ENCODE data around the gene SSBP1. TPM values are rescaled to one million over a fixed set of nuclear protein-coding genes. Genes with fewer than 3 reads are reported as not detected.

Gene SSBP1
- total and polyA plus RNA-seq, 4 donors = 68.0 to 147 (median 80.1) TPM

DNA sequence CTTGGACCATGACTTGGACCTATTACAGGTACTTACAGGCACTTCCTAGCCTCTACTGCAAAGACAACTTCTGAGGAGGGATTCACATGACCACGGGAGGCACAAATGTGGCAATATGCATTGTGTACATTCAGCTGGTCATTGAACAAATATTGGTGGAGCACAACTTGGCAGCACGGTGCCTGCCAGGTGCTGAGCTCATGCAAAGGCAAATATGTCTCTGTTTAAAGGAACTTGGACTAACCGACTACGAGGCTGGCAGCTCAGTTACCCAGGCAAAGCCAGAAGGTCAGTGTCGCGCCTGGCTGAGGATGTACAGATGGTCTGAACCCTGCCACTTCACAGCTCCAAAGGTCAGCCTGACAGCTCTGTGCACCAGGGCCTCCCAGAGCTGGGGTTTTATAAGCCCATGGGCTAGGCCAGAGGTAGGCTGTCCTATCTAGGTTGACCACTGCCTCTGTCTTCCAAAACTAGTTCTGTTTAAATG, 42.3 kb upstream of the SSBP1 start:
- TF ChIP-seq RXRA (IDR thresholded peaks at IDR 0.05) (peak; percentile 88 to 97), HNF4G (IDR thresholded peaks at IDR 0.05) (peak; percentile 86), TAF1 (conservative IDR thresholded peaks at IDR 0.05) (peak; percentile 72), HNF4A (conservative IDR thresholded peaks at IDR 0.05) (peak; percentile 96 to 99), JUND (IDR thresholded peaks at IDR 0.05) (peak; percentile 80 to 96), SP1 (IDR thresholded peaks at IDR 0.05) (peak; percentile 95), YY1 (IDR thresholded peaks at IDR 0.05) (peak; percentile 89), GABPA (IDR thresholded peaks at IDR 0.05 in 1 of 2, conservative IDR thresholded peaks at IDR 0.05 in 1 of 2) (peak in 1 of 2 donors; percentile 69), FOXA2 (IDR thresholded peaks at IDR 0.05) (peak; percentile 98), FOXA1 (IDR thresholded peaks at IDR 0.05) (peak; percentile 94), RAD21 (IDR thresholded peaks at IDR 0.05) (peak; percentile 19 to 45), EGR1 (IDR thresholded peaks at IDR 0.05; ENCODE audit: low read depth in 2 of 2) (peak in 1 of 2 donors; percentile 62), NR2F2 (IDR thresholded peaks at IDR 0.05) (peak; percentile 66)
- TF ChIP-seq, protein P1, sequence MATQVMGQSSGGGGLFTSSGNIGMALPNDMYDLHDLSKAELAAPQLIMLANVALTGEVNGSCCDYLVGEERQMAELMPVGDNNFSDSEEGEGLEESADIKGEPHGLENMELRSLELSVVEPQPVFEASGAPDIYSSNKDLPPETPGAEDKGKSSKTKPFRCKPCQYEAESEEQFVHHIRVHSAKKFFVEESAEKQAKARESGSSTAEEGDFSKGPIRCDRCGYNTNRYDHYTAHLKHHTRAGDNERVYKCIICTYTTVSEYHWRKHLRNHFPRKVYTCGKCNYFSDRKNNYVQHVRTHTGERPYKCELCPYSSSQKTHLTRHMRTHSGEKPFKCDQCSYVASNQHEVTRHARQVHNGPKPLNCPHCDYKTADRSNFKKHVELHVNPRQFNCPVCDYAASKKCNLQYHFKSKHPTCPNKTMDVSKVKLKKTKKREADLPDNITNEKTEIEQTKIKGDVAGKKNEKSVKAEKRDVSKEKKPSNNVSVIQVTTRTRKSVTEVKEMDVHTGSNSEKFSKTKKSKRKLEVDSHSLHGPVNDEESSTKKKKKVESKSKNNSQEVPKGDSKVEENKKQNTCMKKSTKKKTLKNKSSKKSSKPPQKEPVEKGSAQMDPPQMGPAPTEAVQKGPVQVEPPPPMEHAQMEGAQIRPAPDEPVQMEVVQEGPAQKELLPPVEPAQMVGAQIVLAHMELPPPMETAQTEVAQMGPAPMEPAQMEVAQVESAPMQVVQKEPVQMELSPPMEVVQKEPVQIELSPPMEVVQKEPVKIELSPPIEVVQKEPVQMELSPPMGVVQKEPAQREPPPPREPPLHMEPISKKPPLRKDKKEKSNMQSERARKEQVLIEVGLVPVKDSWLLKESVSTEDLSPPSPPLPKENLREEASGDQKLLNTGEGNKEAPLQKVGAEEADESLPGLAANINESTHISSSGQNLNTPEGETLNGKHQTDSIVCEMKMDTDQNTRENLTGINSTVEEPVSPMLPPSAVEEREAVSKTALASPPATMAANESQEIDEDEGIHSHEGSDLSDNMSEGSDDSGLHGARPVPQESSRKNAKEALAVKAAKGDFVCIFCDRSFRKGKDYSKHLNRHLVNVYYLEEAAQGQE (IDR thresholded peaks at IDR 0.05) = peak; percentile 78
- TF ChIP-seq, protein P2, sequence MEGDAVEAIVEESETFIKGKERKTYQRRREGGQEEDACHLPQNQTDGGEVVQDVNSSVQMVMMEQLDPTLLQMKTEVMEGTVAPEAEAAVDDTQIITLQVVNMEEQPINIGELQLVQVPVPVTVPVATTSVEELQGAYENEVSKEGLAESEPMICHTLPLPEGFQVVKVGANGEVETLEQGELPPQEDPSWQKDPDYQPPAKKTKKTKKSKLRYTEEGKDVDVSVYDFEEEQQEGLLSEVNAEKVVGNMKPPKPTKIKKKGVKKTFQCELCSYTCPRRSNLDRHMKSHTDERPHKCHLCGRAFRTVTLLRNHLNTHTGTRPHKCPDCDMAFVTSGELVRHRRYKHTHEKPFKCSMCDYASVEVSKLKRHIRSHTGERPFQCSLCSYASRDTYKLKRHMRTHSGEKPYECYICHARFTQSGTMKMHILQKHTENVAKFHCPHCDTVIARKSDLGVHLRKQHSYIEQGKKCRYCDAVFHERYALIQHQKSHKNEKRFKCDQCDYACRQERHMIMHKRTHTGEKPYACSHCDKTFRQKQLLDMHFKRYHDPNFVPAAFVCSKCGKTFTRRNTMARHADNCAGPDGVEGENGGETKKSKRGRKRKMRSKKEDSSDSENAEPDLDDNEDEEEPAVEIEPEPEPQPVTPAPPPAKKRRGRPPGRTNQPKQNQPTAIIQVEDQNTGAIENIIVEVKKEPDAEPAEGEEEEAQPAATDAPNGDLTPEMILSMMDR (IDR thresholded peaks at IDR 0.05; ENCODE audit: low read depth, low read length, missing input control) = peak; percentile 0
- TF ChIP-seq, protein P3, sequence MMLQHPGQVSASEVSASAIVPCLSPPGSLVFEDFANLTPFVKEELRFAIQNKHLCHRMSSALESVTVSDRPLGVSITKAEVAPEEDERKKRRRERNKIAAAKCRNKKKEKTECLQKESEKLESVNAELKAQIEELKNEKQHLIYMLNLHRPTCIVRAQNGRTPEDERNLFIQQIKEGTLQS (IDR thresholded peaks at IDR 0.05) = peak; percentile 30
- TF ChIP-seq, protein P4, sequence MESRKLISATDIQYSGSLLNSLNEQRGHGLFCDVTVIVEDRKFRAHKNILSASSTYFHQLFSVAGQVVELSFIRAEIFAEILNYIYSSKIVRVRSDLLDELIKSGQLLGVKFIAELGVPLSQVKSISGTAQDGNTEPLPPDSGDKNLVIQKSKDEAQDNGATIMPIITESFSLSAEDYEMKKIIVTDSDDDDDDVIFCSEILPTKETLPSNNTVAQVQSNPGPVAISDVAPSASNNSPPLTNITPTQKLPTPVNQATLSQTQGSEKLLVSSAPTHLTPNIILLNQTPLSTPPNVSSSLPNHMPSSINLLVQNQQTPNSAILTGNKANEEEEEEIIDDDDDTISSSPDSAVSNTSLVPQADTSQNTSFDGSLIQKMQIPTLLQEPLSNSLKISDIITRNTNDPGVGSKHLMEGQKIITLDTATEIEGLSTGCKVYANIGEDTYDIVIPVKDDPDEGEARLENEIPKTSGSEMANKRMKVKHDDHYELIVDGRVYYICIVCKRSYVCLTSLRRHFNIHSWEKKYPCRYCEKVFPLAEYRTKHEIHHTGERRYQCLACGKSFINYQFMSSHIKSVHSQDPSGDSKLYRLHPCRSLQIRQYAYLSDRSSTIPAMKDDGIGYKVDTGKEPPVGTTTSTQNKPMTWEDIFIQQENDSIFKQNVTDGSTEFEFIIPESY (IDR thresholded peaks at IDR 0.05) = peak; percentile 93
- TF ChIP-seq, protein P5, sequence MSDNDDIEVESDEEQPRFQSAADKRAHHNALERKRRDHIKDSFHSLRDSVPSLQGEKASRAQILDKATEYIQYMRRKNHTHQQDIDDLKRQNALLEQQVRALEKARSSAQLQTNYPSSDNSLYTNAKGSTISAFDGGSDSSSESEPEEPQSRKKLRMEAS (IDR thresholded peaks at IDR 0.05) = peak; percentile 87
- Histone ChIP-seq H3K27ac (ENCODE audit: low read depth in 1 of 2, low read length in 2 of 2) (peak overlapping the region; percentile 60 to 82), H3K4me3 (ENCODE audit: low read depth in 1 of 3, low read length in 3 of 3) (no peak overlapping the region), H3K9me3 (ENCODE audit: control insufficient read depth in 4 of 4, low read length in 3 of 4) (no peaks in the 10 kb centered on the region), H3K36me3 (ENCODE audit: control insufficient read depth in 4 of 4, insufficient read depth in 3 of 4, low read depth in 1 of 4, low read length in 3 of 4) (no peaks in the 10 kb centered on the region), H3K9ac (ENCODE audit: low read depth in 1 of 2, low read length in 2 of 2) (peak overlapping the region in 1 of 2 donors; percentile 36), H3K27me3 (ENCODE audit: control insufficient read depth in 4 of 4, insufficient read depth in 4 of 4, low read length in 3 of 4) (no peaks in the 10 kb centered on the region), H3K4me1 (ENCODE audit: control insufficient read depth in 4 of 4, insufficient read depth in 4 of 4, low read length in 3 of 4) (peaks cover 13 to 53% (median 40%) of the 10 kb centered on the region in 4 donors)
- 32% methylated on average over 6 of the region's 6 CpGs for WGBS
- DNase-seq (ENCODE audit: low spot score) = peak; percentile 39

Data from liver (tissue), 9 donors.